RWPE1 (cell line): ENCODE data around the gene RAB8B.

Experiments used
- CTCF ChIA-PET: fragments of 350-600 bp; sonication (Branson Sonifier 250); formaldehyde crosslinking; extraction: SDS; loops from one replicate; lab custom pipeline; 2021; lab: Yijun Ruan, JAX
- POLR2A ChIA-PET: fragments of 400-600 bp; formaldehyde crosslinking; extraction: SDS; loops from one replicate; lab custom pipeline; 2020; ENCODE audit warnings: antibody characterized with exemption; ENCODE audit not compliant: low non-redundant PET; lab: Yijun Ruan, JAX
- DNase-seq: peaks from one replicate; pipeline ENCODE4 v3.0.0; 2012; ENCODE audit warnings: low spot score
- H3K27ac ChIP-seq: fragments of 450-650 bp; 2 replicates; pipeline ENCODE4 v1.5.1; 2017
- CTCF ChIP-seq: fragments of 450-650 bp; conservative IDR thresholded peaks from 2 replicates; pipeline ENCODE4 v1.5.1; 2017; ENCODE audit warnings: low read depth, mild to moderate bottlenecking

Gene RAB8B

GRCh38 chr15:63188247-63188925 is 1.0 kb upstream of the RAB8B start:
- CTCF ChIA-PET, result interaction anchor here (0.7 kb wide), 1 partner anchor 575 kb away, joined by 3 read pairs; no protein-coding TSS in a partner anchor
- no peak for TF ChIP-seq CTCF
- peak overlapping the region; percentile 69 for H3K27ac ChIP-seq
- POLR2A ChIA-PET, result no interaction called here
- no peak for DNase-seq

GRCh38 chr15:63189941-63190768 is 749 bp downstream of the RAB8B start:
- H3K27ac ChIP-seq, result peak overlapping the region; percentile 69
- ChIA-PET POLR2A (no interaction called here), CTCF (no interaction called here)
- no peak for DNase-seq
- TF ChIP-seq CTCF, result no peak

GRCh38 chr15:63190769-63191649 is 1.6 kb downstream of the RAB8B start:
- CTCF ChIA-PET, result interaction anchor here (0.9 to 1.0 kb wide), 2 partner anchors 17 to 33 kb away, joined by 3 to 6 read pairs; partner anchors contain the start of gene RPS27L
- POLR2A ChIA-PET, result no interaction called here
- no peak for TF ChIP-seq CTCF
- no peak for DNase-seq
- no peak overlapping the region for H3K27ac ChIP-seq

GRCh38 chr15:63191895-63192618 is 2.7 kb downstream of the RAB8B start:
- TF ChIP-seq CTCF, result no peak
- CTCF ChIA-PET, result interaction anchor here (0.9 to 1.0 kb wide), 3 partner anchors 11 to 34 kb away, joined by 3 to 6 read pairs (median 3); partner anchors contain the start of gene RPS27L
- POLR2A ChIA-PET, result no interaction called here
- DNase-seq, result no peak
- H3K27ac ChIP-seq, result no peak overlapping the region

- DNase-seq, result no peak
- ChIA-PET POLR2A (no interaction called here), CTCF (no interaction called here)
- no peak overlapping the region for H3K27ac ChIP-seq
- TF ChIP-seq CTCF, result no peak
Measured at GRCh38 chr15:63192619-63193206, 3.3 kb downstream of the RAB8B start.
